ENCODE measurements around the gene COBLL1.

The COBLL1 gene

DNA sequence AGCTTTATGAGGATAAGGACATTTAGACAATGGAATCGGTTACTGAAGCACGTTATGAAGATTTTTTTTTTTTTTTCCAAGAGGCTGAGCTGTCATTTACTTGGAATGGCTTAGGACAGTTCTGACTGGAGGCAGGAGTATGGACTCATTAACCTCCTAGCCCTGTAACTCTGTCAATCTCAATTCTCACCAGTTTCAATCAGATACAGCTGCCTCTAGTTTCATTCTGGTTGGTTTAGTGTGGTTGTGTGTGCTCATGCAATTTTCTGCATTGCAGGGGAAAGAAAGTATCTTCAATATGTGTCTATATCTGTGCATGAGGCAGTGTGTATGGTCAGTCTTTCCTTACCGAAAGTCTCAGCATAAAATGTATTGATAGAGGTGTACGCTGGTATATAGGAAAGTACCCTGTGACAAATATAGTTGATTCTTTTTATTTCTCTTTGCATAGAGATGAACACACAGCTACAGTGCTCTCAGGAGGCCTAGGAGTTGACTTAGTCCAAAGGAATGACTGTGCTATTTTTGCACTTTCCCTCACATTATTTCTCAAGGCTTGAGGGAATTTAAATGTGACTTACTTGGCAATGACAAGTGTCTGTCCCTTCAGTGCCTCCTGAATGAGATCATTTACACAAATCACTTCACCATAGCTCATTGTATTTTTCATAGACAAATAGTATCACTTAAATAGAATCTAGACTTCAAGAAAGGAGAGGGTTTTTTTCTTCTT, 169.8 kb downstream of the COBLL1 start:
- Histone ChIP-seq H3K27me3 (replicated peaks; ENCODE audit: control insufficient read depth, insufficient read depth, low read length, poor library complexity, severe bottlenecking) (no peaks in the 10 kb centered on the region), H3K4me1 (ENCODE audit: control insufficient read depth, insufficient read depth, low read length, poor library complexity, severe bottlenecking) (no peaks in the 10 kb centered on the region), H3K27ac (ENCODE audit: insufficient read depth, low read length, poor library complexity, severe bottlenecking) (no peak overlapping the region), H3K4me3 (ENCODE audit: insufficient read depth, low read depth, low read length, poor library complexity, severe bottlenecking) (no peak overlapping the region), H3K9me3 (ENCODE audit: control insufficient read depth, low read length) (no peaks in the 10 kb centered on the region), H3K36me3 (ENCODE audit: control insufficient read depth, insufficient read depth, low read length) (no peaks in the 10 kb centered on the region)
- DNase-seq: no peak

- no peak for DNase-seq
Measured at GRCh38 chr2:164669291-164669690, 172.3 kb downstream of the COBLL1 start.

GRCh38 chr2:164667566-164667965, 174.1 kb downstream of the COBLL1 start:
- no peak overlapping the region for H3K27ac ChIP-seq (ENCODE audit: insufficient read depth, low read length, poor library complexity, severe bottlenecking)
- no peaks in the 10 kb centered on the region for H3K27me3 ChIP-seq (replicated peaks; ENCODE audit: control insufficient read depth, insufficient read depth, low read length, poor library complexity, severe bottlenecking)
- no peaks in the 10 kb centered on the region for H3K36me3 ChIP-seq (ENCODE audit: control insufficient read depth, insufficient read depth, low read length)
- no peak for DNase-seq
- no peaks in the 10 kb centered on the region for H3K9me3 ChIP-seq (ENCODE audit: control insufficient read depth, low read length)
- H3K4me3 ChIP-seq (ENCODE audit: insufficient read depth, low read depth, low read length, poor library complexity, severe bottlenecking): no peak overlapping the region
- H3K4me1 ChIP-seq (ENCODE audit: control insufficient read depth, insufficient read depth, low read length, poor library complexity, severe bottlenecking): no peaks in the 10 kb centered on the region

More at GRCh38 chr2:164669291-164669690, 172.3 kb downstream of the COBLL1 start:
- Histone ChIP-seq H3K36me3 (ENCODE audit: control insufficient read depth, insufficient read depth, low read length) (no peaks in the 10 kb centered on the region), H3K4me1 (ENCODE audit: control insufficient read depth, insufficient read depth, low read length, poor library complexity, severe bottlenecking) (no peaks in the 10 kb centered on the region), H3K27me3 (replicated peaks; ENCODE audit: control insufficient read depth, insufficient read depth, low read length, poor library complexity, severe bottlenecking) (no peaks in the 10 kb centered on the region), H3K4me3 (ENCODE audit: insufficient read depth, low read depth, low read length, poor library complexity, severe bottlenecking) (no peak overlapping the region), H3K9me3 (ENCODE audit: control insufficient read depth, low read length) (no peaks in the 10 kb centered on the region), H3K27ac (ENCODE audit: insufficient read depth, low read length, poor library complexity, severe bottlenecking) (no peak overlapping the region)

GRCh38 chr2:164664070-164664469, 177.6 kb downstream of the COBLL1 start:
- H3K27me3 ChIP-seq (replicated peaks; ENCODE audit: control insufficient read depth, insufficient read depth, low read length, poor library complexity, severe bottlenecking): no peaks in the 10 kb centered on the region
- H3K4me1 ChIP-seq (ENCODE audit: control insufficient read depth, insufficient read depth, low read length, poor library complexity, severe bottlenecking): no peaks in the 10 kb centered on the region
- no peaks in the 10 kb centered on the region for H3K9me3 ChIP-seq (ENCODE audit: control insufficient read depth, low read length)
- DNase-seq: no peak
- H3K36me3 ChIP-seq (ENCODE audit: control insufficient read depth, insufficient read depth, low read length): no peaks in the 10 kb centered on the region
- no peak overlapping the region for H3K4me3 ChIP-seq (ENCODE audit: insufficient read depth, low read depth, low read length, poor library complexity, severe bottlenecking)
- H3K27ac ChIP-seq (ENCODE audit: insufficient read depth, low read length, poor library complexity, severe bottlenecking): no peak overlapping the region

DNA sequence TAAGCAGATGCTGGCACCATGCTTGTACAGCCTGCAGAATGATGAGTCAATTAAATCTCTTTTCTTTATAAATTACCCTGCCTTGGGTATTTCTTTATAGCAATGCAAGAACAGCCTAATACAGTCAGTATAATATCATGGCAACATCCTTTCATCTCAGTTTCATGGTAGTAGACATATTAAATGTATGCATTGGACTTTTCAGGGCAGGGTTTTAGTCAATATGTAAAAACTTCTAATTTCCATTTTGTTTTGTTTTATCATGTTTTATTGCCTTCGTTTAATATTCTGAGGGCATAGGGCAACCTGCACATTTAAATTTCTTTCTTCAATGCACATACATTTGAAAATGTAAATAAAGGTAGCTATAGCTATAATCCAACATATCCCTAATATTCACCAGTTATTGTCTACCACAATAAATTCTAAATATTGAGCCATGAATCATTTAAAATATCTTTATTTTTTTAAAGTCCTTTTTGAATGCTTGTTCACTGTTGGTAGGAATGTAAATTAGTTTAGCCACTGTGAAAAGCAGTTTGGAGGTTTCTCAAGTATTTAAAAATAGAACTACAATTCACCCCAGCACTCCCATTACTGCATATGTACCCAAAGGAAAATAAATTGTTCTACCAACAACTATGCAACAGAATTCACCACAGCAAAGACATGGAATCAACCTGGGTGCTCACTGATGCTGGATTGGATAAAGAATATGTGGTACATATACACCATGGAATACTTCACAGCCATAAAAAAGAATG, 178.6 kb downstream of the COBLL1 start:
- H3K9me3 ChIP-seq (ENCODE audit: control insufficient read depth, low read length): no peaks in the 10 kb centered on the region
- DNase-seq: no peak
- H3K4me3 ChIP-seq (ENCODE audit: insufficient read depth, low read depth, low read length, poor library complexity, severe bottlenecking): no peak overlapping the region
- H3K4me1 ChIP-seq (ENCODE audit: control insufficient read depth, insufficient read depth, low read length, poor library complexity, severe bottlenecking): no peaks in the 10 kb centered on the region
- H3K36me3 ChIP-seq (ENCODE audit: control insufficient read depth, insufficient read depth, low read length): no peaks in the 10 kb centered on the region
- no peak overlapping the region for H3K27ac ChIP-seq (ENCODE audit: insufficient read depth, low read length, poor library complexity, severe bottlenecking)
- H3K27me3 ChIP-seq (replicated peaks; ENCODE audit: control insufficient read depth, insufficient read depth, low read length, poor library complexity, severe bottlenecking): no peaks in the 10 kb centered on the region

DNA sequence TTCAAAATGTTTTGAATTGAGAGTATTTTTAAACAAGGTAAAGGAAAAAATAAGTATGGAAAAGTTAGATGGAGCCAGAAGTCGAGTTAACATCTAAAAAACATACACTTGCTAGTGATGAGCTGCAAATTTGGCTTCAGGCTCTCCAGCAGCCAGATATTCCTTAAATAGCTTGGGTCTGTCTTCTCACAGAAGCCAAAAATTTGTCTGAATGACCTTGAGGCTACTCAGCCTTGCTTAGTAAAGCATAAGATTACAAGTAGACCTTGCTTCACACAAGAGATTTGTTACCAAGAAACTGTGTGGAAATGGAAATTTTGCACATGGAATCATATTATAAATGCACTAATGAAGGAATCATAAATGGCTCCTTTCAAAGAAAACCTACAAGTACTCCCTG, 179.6 kb downstream of the COBLL1 start:
- no peak overlapping the region for H3K4me3 ChIP-seq (ENCODE audit: insufficient read depth, low read depth, low read length, poor library complexity, severe bottlenecking)
- no peaks in the 10 kb centered on the region for H3K27me3 ChIP-seq (replicated peaks; ENCODE audit: control insufficient read depth, insufficient read depth, low read length, poor library complexity, severe bottlenecking)
- DNase-seq: no peak
- H3K9me3 ChIP-seq (ENCODE audit: control insufficient read depth, low read length): no peaks in the 10 kb centered on the region
- H3K4me1 ChIP-seq (ENCODE audit: control insufficient read depth, insufficient read depth, low read length, poor library complexity, severe bottlenecking): no peaks in the 10 kb centered on the region
- H3K27ac ChIP-seq (ENCODE audit: insufficient read depth, low read length, poor library complexity, severe bottlenecking): no peak overlapping the region
- no peaks in the 10 kb centered on the region for H3K36me3 ChIP-seq (ENCODE audit: control insufficient read depth, insufficient read depth, low read length)

DNA sequence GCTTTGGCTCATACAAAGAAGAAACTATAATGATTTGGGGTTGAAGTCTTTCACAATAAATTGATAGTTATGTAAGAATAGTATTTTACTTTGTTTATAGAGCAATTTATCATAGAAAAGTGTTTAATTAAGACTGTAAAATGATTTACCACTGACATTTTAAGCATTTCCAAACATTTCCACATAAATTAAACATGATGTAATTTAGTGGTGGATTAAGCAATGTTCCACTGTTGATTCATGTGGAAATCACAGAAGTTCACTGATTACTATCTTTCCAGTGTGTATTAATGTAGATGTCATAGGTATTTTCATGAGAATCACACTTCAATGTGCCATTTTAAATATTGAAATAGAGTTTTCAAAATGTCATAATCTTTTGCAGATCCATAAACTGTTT, 180.3 kb downstream of the COBLL1 start:
- Histone ChIP-seq H3K36me3 (ENCODE audit: control insufficient read depth, insufficient read depth, low read length) (no peaks in the 10 kb centered on the region), H3K27ac (ENCODE audit: insufficient read depth, low read length, poor library complexity, severe bottlenecking) (no peak overlapping the region), H3K9me3 (ENCODE audit: control insufficient read depth, low read length) (no peaks in the 10 kb centered on the region), H3K4me1 (ENCODE audit: control insufficient read depth, insufficient read depth, low read length, poor library complexity, severe bottlenecking) (no peaks in the 10 kb centered on the region), H3K4me3 (ENCODE audit: insufficient read depth, low read depth, low read length, poor library complexity, severe bottlenecking) (no peak overlapping the region), H3K27me3 (replicated peaks; ENCODE audit: control insufficient read depth, insufficient read depth, low read length, poor library complexity, severe bottlenecking) (no peaks in the 10 kb centered on the region)
- no peak for DNase-seq

DNA sequence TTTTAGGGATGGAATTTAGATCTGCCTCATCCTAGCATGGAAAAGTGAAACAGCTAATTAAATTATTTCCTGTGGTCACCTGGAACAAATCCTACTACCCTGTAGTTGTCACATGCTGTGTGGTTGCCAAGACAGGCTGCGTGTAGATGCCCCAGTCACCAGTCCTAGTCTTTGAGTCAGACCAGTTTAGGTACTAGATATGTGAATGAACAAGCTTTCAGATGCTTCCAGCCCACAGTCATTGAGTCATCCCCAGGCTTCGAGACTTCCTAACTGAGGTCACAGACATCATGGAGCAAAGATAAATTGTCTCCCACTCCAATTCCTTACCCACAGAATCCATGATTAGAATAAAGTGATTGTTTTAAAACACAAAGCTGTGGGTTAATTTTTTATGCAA, 184.5 kb downstream of the COBLL1 start:
- H3K9me3 ChIP-seq (ENCODE audit: control insufficient read depth, low read length): no peaks in the 10 kb centered on the region
- H3K4me1 ChIP-seq (ENCODE audit: control insufficient read depth, insufficient read depth, low read length, poor library complexity, severe bottlenecking): no peaks in the 10 kb centered on the region
- H3K4me3 ChIP-seq (ENCODE audit: insufficient read depth, low read depth, low read length, poor library complexity, severe bottlenecking): no peak overlapping the region
- no peaks in the 10 kb centered on the region for H3K27me3 ChIP-seq (replicated peaks; ENCODE audit: control insufficient read depth, insufficient read depth, low read length, poor library complexity, severe bottlenecking)
- H3K36me3 ChIP-seq (ENCODE audit: control insufficient read depth, insufficient read depth, low read length): no peaks in the 10 kb centered on the region
- no peak overlapping the region for H3K27ac ChIP-seq (ENCODE audit: insufficient read depth, low read length, poor library complexity, severe bottlenecking)
- no peak for DNase-seq

DNA sequence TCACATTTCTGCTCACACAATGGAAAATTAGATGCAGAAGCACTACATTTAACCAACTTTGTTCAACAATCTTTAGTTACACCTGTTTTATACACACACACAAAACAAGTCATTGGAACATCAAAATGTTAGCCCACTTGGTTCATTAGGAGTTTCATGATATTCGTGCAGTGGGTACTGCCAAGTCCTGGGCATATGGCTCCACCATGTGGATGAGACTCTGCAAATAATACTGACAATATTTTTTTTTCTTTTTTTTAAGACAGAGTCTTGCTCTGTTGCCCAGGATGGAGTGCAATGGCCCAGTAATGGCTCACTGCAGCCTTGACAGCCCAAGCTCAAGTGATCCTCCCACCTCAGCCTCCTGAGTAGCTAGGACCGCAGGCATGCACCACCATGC, 185.9 kb downstream of the COBLL1 start:
- H3K27ac ChIP-seq (ENCODE audit: insufficient read depth, low read length, poor library complexity, severe bottlenecking): no peak overlapping the region
- H3K4me3 ChIP-seq (ENCODE audit: insufficient read depth, low read depth, low read length, poor library complexity, severe bottlenecking): no peak overlapping the region
- H3K4me1 ChIP-seq (ENCODE audit: control insufficient read depth, insufficient read depth, low read length, poor library complexity, severe bottlenecking): no peaks in the 10 kb centered on the region
- no peaks in the 10 kb centered on the region for H3K27me3 ChIP-seq (replicated peaks; ENCODE audit: control insufficient read depth, insufficient read depth, low read length, poor library complexity, severe bottlenecking)
- no peaks in the 10 kb centered on the region for H3K9me3 ChIP-seq (ENCODE audit: control insufficient read depth, low read length)
- no peak for DNase-seq
- no peaks in the 10 kb centered on the region for H3K36me3 ChIP-seq (ENCODE audit: control insufficient read depth, insufficient read depth, low read length)

- H3K4me3 ChIP-seq (ENCODE audit: insufficient read depth, low read depth, low read length, poor library complexity, severe bottlenecking): no peak overlapping the region
- H3K4me1 ChIP-seq (ENCODE audit: control insufficient read depth, insufficient read depth, low read length, poor library complexity, severe bottlenecking): no peaks in the 10 kb centered on the region
- no peaks in the 10 kb centered on the region for H3K36me3 ChIP-seq (ENCODE audit: control insufficient read depth, insufficient read depth, low read length)
- H3K27ac ChIP-seq (ENCODE audit: insufficient read depth, low read length, poor library complexity, severe bottlenecking): no peak overlapping the region
- no peaks in the 10 kb centered on the region for H3K27me3 ChIP-seq (replicated peaks; ENCODE audit: control insufficient read depth, insufficient read depth, low read length, poor library complexity, severe bottlenecking)
- no peaks in the 10 kb centered on the region for H3K9me3 ChIP-seq (ENCODE audit: control insufficient read depth, low read length)
- DNase-seq: no peak
Measured at GRCh38 chr2:164655336-164655735, 186.3 kb downstream of the COBLL1 start.
